Measurements from ENCODE around the gene PCDHAC2. TPM values are rescaled to one million over a fixed set of nuclear protein-coding genes. Genes with fewer than 3 reads are reported as not detected.

PCDHAC2 gene
- total RNA-seq, 4 donors from 2014 or later: 2.0 to 5.4 (median 3.4) TPM

DNA sequence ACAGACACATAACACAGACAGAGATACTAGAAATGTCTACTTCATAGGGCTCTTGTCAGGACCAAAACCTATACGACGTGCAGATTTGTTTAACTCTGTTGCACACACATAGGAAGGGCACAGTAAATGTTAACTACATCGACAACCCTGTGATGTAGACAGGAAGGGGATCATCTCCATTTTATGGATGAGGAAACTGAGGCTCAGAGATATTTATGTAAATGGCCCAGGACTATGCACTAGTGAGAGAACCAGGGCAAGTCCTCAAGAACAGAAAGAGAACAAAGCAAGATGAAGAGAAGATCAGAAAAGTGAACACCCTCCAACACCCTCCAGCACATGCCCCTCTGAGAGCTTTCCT, 36.3 kb downstream of the PCDHAC2 start:
- DNase-seq: no peak
- Histone ChIP-seq H3K4me1 (peaks cover 15 to 38% of the 10 kb centered on the region in 2 donors), H3K4me3 (replicated peaks in 1 of 3) (no peak overlapping the region), H3K27ac (peak overlapping the region in 2 of 3 donors; percentile 20 to 84), H3K36me3 (no peaks in the 10 kb centered on the region), H3K27me3 (no peaks in the 10 kb centered on the region), H3K9me3 (no peaks in the 10 kb centered on the region)
- 52 to 67% methylated on average over 3 of the region's 3 CpGs for WGBS, 2 donors
- intact Hi-C loops (cut with DNase I): no loop called here
- TF ChIP-seq, protein P1, sequence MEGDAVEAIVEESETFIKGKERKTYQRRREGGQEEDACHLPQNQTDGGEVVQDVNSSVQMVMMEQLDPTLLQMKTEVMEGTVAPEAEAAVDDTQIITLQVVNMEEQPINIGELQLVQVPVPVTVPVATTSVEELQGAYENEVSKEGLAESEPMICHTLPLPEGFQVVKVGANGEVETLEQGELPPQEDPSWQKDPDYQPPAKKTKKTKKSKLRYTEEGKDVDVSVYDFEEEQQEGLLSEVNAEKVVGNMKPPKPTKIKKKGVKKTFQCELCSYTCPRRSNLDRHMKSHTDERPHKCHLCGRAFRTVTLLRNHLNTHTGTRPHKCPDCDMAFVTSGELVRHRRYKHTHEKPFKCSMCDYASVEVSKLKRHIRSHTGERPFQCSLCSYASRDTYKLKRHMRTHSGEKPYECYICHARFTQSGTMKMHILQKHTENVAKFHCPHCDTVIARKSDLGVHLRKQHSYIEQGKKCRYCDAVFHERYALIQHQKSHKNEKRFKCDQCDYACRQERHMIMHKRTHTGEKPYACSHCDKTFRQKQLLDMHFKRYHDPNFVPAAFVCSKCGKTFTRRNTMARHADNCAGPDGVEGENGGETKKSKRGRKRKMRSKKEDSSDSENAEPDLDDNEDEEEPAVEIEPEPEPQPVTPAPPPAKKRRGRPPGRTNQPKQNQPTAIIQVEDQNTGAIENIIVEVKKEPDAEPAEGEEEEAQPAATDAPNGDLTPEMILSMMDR (IDR thresholded peaks at IDR 0.05): no peak
- no peak for TF ChIP-seq POLR2A (IDR thresholded peaks at IDR 0.05)

DNA sequence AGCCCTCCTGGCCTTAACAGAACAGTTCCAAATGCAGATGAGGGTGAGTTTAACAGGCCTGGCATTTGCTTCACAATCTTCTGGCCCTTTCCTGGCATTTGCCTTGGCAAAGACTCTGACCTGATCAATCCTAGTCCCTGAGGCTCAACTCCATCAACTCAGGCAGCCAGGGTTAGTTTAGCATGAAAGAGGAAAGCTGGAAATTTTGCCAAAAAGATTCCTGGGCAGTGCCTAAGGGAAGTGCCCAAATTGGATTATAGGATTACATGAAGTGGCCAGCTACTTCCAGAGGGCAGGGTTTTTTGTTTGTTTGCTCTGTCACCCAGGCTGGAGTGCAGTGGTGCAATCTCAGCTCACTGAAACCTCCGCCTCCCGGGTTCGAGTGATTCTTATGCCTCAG, 36.8 kb downstream of the PCDHAC2 start:
- H3K27ac ChIP-seq: peak overlapping the region in 2 of 3 donors; percentile 20 to 84
- H3K27me3 ChIP-seq: no peaks in the 10 kb centered on the region
- H3K4me3 ChIP-seq (replicated peaks in 1 of 3): no peak overlapping the region
- no peaks in the 10 kb centered on the region for H3K36me3 ChIP-seq
- H3K9me3 ChIP-seq: no peaks in the 10 kb centered on the region
- WGBS, 2 donors: 80 to 97% methylated on average over 3 of the region's 3 CpGs
- TF ChIP-seq POLR2A (IDR thresholded peaks at IDR 0.05): no peak
- TF ChIP-seq, protein P1 (IDR thresholded peaks at IDR 0.05): no peak
- no peak for DNase-seq
- peaks cover 15 to 38% of the 10 kb centered on the region in 2 donors for H3K4me1 ChIP-seq
- intact Hi-C loops (cut with DNase I): no loop called here

DNA sequence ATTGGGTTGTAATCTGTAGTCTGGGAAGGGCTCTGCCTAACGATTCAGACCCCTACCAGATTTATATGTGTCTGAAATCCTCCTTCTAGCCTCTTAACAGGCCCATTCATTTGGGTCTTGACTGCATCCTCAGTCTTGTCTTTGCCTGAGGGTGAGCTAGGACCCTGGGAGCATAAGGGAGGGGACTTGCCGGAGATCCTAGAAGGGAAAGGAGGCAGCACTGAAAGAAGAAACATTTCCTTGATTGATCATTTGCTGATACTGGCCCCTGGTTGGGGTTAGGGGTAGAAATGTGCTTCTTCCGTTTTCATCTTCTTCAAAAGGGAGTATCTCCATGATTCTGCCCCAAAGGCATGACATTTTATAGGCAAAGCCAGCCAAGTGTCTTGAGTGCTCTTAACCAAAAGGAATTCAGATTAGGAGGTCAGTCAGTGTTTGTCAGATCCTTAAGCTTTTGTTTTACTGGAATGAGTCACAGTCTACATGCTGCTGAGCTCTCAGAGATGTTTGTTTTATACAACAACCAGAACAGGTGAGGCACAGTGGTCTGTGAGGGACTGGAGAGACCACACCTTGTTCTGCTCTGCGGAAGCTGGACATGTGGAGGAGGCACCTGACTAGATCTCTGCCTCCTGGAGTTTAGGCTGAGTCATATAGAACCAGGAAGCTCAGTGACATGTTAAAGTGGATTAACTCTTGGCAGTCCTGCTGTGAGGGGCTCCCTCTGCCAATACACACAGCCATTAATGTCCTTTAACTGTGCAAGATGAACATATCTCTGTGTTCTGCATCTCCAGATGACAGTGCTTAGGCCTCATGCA, 37.7 kb downstream of the PCDHAC2 start:
- TF ChIP-seq POLR2A (IDR thresholded peaks at IDR 0.05): peak in 1 of 2 donors; percentile 45
- TF ChIP-seq, protein P1 (IDR thresholded peaks at IDR 0.05): no peak
- no peaks in the 10 kb centered on the region for H3K27me3 ChIP-seq
- DNase-seq: peak; percentile 75
- H3K36me3 ChIP-seq: no peaks in the 10 kb centered on the region
- no peaks in the 10 kb centered on the region for H3K9me3 ChIP-seq
- 26 to 29% methylated on average over 4 of the region's 4 CpGs for WGBS, 2 donors
- no peak overlapping the region for H3K4me3 ChIP-seq (replicated peaks in 1 of 3)
- H3K4me1 ChIP-seq: peaks cover 15 to 38% of the 10 kb centered on the region in 2 donors
- intact Hi-C loops (cut with DNase I): no loop called here
- peak overlapping the region; percentile 78 to 84 (median 78) for H3K27ac ChIP-seq

DNA sequence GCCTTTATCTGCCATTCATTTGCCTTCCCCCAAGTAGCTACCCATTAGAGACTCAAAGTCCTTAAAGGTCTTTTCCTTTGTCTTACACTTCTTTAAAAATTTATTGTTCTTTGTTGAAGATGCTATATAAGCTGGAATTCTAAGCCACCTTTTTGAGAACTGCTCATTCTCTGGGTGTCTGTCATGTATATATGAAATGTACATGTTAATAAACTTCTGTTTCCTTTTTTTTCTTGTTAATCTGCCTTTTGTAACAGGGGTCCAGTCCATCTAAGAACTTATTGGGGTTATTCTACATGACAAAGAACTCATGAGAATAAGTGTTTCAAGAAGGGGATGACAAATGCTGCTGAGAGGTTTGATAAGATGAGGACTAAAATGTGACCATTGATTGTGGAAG, 41.5 kb downstream of the PCDHAC2 start:
- Histone ChIP-seq H3K27ac (no peak overlapping the region), H3K27me3 (no peaks in the 10 kb centered on the region), H3K4me1 (peaks cover 10 to 20% of the 10 kb centered on the region in 2 donors), H3K4me3 (replicated peaks in 1 of 3) (no peak overlapping the region), H3K36me3 (peaks cover 0 to 3% of the 10 kb centered on the region in 2 donors), H3K9me3 (no peaks in the 10 kb centered on the region)
- DNase-seq: no peak
- intact Hi-C loops (cut with DNase I): no loop called here
- TF ChIP-seq, protein P1 (IDR thresholded peaks at IDR 0.05): no peak
- TF ChIP-seq POLR2A (IDR thresholded peaks at IDR 0.05): no peak

DNA sequence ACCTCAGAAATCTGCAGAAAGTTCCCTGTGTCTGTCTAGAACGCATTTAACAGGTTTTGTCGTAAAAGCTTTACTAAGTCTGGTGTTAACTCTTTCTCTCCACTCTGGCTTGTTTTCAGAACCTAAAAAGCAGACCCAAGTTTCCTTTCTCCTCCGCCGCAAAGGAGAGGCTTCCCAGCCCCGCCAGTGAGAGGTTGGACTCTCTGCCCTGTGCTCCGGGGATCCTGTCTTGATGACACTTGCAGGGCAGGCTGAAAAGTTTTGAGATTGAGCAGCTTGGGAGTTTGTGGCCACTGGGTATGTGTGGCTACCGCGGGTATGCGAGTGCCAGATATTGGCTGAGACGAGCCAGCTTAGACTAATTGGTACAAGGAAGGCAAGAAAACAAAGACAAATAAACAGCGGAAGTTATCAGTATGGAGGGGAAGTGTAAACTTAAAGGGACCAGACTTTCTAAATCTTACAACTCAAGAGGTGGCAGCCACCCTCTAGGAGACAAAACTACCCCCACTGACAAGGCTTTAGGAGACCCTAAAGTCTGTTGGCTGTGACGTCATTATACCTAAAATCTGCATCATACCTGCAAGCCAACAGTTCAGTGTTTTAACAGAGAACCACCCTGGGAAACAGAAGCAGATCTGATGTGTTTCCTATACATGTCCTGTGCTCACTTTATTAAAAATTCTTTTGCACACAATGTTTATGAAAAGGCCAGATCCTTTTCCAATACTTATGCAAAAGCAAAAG, 43.9 kb downstream of the PCDHAC2 start:
- intact Hi-C loops (cut with DNase I): no loop called here
- no peak overlapping the region for H3K4me3 ChIP-seq (replicated peaks in 1 of 3)
- no peaks in the 10 kb centered on the region for H3K27me3 ChIP-seq
- H3K9me3 ChIP-seq: no peaks in the 10 kb centered on the region
- no peak for DNase-seq
- TF ChIP-seq POLR2A (IDR thresholded peaks at IDR 0.05): no peak
- TF ChIP-seq, protein P1 (IDR thresholded peaks at IDR 0.05): no peak
- peaks cover 0 to 3% of the 10 kb centered on the region in 2 donors for H3K36me3 ChIP-seq
- no peaks in the 10 kb centered on the region for H3K4me1 ChIP-seq
- no peak overlapping the region for H3K27ac ChIP-seq
- WGBS, 2 donors: 49 to 54% methylated on average over 12 of the region's 12 CpGs

Measured in thyroid gland (tissue), 4 donors.